HepG2 (cell line): ENCODE results near the gene SEPTIN10. TPM values are rescaled to one million over a fixed set of nuclear protein-coding genes. Genes with fewer than 3 reads are reported as not detected.

Experiments
- ARHGAP35 ChIP-seq: sonication (generic); formaldehyde crosslinking; IDR thresholded peaks from 2 replicates; pipeline ENCODE4 v1.9.0; 2022; ENCODE audit warnings: mild to moderate bottlenecking, inconsistent platforms, moderate library complexity, missing genetic modification reagents, borderline replicate concordance
- ELF1 ChIP-seq: sonication (generic); formaldehyde crosslinking; IDR thresholded peaks from 2 replicates; pipeline ENCODE4 v1.4.0; 2020; ENCODE audit warnings: missing genetic modification reagents
- FOXK1 ChIP-seq: sonication (generic); formaldehyde crosslinking; IDR thresholded peaks from 2 replicates; pipeline ENCODE4 v1.4.0; 2020; ENCODE audit warnings: low read depth, missing genetic modification reagents, borderline replicate concordance
- HES4 ChIP-seq: sonication (generic); formaldehyde crosslinking; IDR thresholded peaks from 2 replicates; pipeline ENCODE4 v1.9.0; 2021; ENCODE audit warnings: mild to moderate bottlenecking, missing genetic modification reagents, borderline replicate concordance
- MED1 ChIP-seq: sonication (generic); formaldehyde crosslinking; IDR thresholded peaks from 2 replicates; pipeline ENCODE4 v1.4.0; 2020; ENCODE audit warnings: missing genetic modification reagents
- SIN3A ChIP-seq: IDR thresholded peaks from 2 replicates; pipeline ENCODE4 v1.6.1; 2011; ENCODE audit warnings: low read depth, mild to moderate bottlenecking, control low read depth, low read length, borderline replicate concordance
- SMAD1 ChIP-seq: sonication (generic); formaldehyde crosslinking; IDR thresholded peaks from 2 replicates; pipeline ENCODE4 v1.4.0; 2020; ENCODE audit warnings: missing genetic modification reagents, low read depth, mild to moderate bottlenecking, borderline replicate concordance
- ZNF138 ChIP-seq: sonication (generic); formaldehyde crosslinking; IDR thresholded peaks from 2 replicates; pipeline ENCODE4 v1.5.0; 2020; ENCODE audit warnings: mild to moderate bottlenecking, low read depth, missing genetic modification reagents
- ZNF788 ChIP-seq: sonication (generic); formaldehyde crosslinking; IDR thresholded peaks from 2 replicates; pipeline ENCODE4 v1.5.0; 2020; ENCODE audit warnings: mild to moderate bottlenecking, missing genetic modification reagents, borderline replicate concordance
- polyA plus RNA-seq, 8 experiments: library from polyadenylated mRNA; depleted of rRNA in 3 of 8; stranded (reverse) in 7 of 8; unstranded in 1 of 8; fragments of >200 nt; fragmentation: Illumina TruSeq in 4 of 8; extraction: Trizol in 4 of 8; gene quantifications; 2 replicates each; pipeline versions ENCODE4 v1.2.1 to v1.2.3, GENCODE V29; 2011 to 2016; ENCODE audit warnings: low read depth in 4 of 8, missing spikeins in 1 of 8, mixed read lengths in 1 of 8; ENCODE audit not compliant: insufficient read depth in 1 of 8
- total RNA-seq, 5 experiments: library from RNA; depleted of rRNA; stranded (reverse); fragments of >200 nt; fragmentation: Illumina TruSeq; extraction: Trizol; gene quantifications; 2 replicates each; pipeline ENCODE4 v1.2.3, GENCODE V29; 2016; ENCODE audit warnings: low read depth in 1 of 5
- TF ChIP-seq, protein P1 (sequence below): sonication (generic); formaldehyde crosslinking; IDR thresholded peaks from 2 replicates; pipeline ENCODE4 v1.4.0; 2020; ENCODE audit warnings: missing genetic modification reagents
- TF ChIP-seq, protein P2 (sequence below): sonication (generic); formaldehyde crosslinking; conservative IDR thresholded peaks from 2 replicates; pipeline ENCODE4 v1.8.0; 2022; ENCODE audit warnings: low read depth, missing genetic modification reagents
- TF ChIP-seq, protein P3 (sequence below): sonication (generic); formaldehyde crosslinking; IDR thresholded peaks from 2 replicates; pipeline ENCODE4 v1.4.0; 2020; ENCODE audit warnings: missing genetic modification reagents, borderline replicate concordance
- TF ChIP-seq, protein P4 (sequence below): sonication (generic); formaldehyde crosslinking; IDR thresholded peaks from 2 replicates; pipeline ENCODE4; 2020; ENCODE audit warnings: missing genetic modification reagents, mild to moderate bottlenecking, borderline replicate concordance
- TF ChIP-seq, protein P5 (sequence below): sonication (generic); formaldehyde crosslinking; conservative IDR thresholded peaks from 2 replicates; pipeline ENCODE4 v1.4.0; 2020; ENCODE audit warnings: missing genetic modification reagents

SEPTIN10 gene
- total and polyA plus RNA-seq, 2 of the 13 experiments (the other 11 are each of a cell fraction or from before 2014, with no cell fraction given): 45.8 to 67.5 TPM

DNA sequence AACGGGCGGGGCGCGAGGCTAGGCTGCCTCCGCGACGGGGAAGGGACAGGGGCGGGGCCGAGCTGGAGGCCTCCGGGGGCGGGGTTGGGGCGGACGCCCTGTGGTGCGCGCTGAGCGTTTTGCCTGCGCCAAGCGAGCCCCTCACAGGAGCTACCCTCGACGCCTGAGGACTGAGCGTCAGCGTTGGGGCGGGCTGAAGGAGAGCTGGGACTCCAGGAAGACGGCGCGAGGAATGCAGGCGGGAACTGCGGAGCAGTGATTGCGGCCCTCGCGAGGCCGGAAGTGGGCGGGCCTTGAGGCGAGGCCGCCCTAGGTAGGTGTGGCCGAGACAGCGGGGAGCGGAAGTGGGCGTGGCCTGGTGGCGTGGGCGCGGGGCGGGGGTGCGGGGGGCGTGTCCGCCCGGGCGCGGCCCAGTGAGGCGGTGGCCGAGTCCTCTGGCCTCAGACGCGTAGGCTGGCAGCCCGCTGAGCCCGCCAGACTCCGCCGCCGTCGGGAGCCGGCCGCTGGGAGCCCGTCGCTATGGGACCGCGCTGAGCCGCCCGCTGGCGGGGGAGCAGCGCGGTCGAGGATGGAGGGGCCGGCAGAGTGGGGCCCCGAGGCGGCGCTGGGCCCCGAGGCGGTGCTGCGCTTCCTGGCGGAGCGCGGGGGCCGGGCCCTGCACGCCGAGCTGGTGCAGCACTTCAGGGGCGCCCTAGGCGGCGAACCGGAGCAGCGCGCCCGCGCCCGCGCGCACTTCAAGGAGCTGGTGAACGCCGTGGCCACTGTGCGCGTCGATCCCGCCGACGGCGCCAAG lies at the start of gene SEPTIN10, which contains the start of gene SOWAHC (continued):
- TF ChIP-seq, protein P1, sequence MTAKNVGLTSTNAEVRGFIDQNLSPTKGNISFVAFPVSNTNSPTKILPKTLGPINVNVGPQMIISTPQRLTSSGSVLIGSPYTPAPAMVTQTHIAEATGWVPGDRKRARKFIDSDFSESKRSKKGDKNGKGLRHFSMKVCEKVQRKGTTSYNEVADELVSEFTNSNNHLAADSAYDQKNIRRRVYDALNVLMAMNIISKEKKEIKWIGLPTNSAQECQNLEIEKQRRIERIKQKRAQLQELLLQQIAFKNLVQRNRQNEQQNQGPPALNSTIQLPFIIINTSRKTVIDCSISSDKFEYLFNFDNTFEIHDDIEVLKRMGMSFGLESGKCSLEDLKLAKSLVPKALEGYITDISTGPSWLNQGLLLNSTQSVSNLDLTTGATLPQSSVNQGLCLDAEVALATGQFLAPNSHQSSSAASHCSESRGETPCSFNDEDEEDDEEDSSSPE: peak; percentile 97
- TF ChIP-seq HES4: peak; percentile 77; the same call in 1 of the 2 replicates
- TF ChIP-seq, protein P2, sequence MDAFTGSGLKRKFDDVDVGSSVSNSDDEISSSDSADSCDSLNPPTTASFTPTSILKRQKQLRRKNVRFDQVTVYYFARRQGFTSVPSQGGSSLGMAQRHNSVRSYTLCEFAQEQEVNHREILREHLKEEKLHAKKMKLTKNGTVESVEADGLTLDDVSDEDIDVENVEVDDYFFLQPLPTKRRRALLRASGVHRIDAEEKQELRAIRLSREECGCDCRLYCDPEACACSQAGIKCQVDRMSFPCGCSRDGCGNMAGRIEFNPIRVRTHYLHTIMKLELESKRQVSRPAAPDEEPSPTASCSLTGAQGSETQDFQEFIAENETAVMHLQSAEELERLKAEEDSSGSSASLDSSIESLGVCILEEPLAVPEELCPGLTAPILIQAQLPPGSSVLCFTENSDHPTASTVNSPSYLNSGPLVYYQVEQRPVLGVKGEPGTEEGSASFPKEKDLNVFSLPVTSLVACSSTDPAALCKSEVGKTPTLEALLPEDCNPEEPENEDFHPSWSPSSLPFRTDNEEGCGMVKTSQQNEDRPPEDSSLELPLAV (CRISPR knock-in tag): no peak
- TF ChIP-seq ZNF138 (CRISPR knock-in tag): peak; percentile 78; the same call in 1 of the 2 replicates
- peak; percentile 57; the same call in 1 of the 2 replicates for TF ChIP-seq SIN3A
- TF ChIP-seq, protein P3, sequence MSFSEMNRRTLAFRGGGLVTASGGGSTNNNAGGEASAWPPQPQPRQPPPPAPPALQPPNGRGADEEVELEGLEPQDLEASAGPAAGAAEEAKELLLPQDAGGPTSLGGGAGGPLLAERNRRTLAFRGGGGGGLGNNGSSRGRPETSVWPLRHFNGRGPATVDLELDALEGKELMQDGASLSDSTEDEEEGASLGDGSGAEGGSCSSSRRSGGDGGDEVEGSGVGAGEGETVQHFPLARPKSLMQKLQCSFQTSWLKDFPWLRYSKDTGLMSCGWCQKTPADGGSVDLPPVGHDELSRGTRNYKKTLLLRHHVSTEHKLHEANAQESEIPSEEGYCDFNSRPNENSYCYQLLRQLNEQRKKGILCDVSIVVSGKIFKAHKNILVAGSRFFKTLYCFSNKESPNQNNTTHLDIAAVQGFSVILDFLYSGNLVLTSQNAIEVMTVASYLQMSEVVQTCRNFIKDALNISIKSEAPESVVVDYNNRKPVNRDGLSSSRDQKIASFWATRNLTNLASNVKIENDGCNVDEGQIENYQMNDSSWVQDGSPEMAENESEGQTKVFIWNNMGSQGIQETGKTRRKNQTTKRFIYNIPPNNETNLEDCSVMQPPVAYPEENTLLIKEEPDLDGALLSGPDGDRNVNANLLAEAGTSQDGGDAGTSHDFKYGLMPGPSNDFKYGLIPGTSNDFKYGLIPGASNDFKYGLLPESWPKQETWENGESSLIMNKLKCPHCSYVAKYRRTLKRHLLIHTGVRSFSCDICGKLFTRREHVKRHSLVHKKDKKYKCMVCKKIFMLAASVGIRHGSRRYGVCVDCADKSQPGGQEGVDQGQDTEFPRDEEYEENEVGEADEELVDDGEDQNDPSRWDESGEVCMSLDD (CRISPR knock-in tag): peak; percentile 69; the same call in 1 of the 2 replicates
- TF ChIP-seq, protein P4, sequence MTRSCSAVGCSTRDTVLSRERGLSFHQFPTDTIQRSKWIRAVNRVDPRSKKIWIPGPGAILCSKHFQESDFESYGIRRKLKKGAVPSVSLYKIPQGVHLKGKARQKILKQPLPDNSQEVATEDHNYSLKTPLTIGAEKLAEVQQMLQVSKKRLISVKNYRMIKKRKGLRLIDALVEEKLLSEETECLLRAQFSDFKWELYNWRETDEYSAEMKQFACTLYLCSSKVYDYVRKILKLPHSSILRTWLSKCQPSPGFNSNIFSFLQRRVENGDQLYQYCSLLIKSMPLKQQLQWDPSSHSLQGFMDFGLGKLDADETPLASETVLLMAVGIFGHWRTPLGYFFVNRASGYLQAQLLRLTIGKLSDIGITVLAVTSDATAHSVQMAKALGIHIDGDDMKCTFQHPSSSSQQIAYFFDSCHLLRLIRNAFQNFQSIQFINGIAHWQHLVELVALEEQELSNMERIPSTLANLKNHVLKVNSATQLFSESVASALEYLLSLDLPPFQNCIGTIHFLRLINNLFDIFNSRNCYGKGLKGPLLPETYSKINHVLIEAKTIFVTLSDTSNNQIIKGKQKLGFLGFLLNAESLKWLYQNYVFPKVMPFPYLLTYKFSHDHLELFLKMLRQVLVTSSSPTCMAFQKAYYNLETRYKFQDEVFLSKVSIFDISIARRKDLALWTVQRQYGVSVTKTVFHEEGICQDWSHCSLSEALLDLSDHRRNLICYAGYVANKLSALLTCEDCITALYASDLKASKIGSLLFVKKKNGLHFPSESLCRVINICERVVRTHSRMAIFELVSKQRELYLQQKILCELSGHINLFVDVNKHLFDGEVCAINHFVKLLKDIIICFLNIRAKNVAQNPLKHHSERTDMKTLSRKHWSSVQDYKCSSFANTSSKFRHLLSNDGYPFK: peak; percentile 40; the same call in 1 of the 2 replicates
- peak; percentile 95 for TF ChIP-seq ELF1 (CRISPR knock-in tag)
- no peak for TF ChIP-seq SMAD1
- TF ChIP-seq ARHGAP35 (CRISPR knock-in tag): peak; percentile 59; the same call in 1 of the 2 replicates
- TF ChIP-seq MED1 (CRISPR knock-in tag): peak; percentile 93
- TF ChIP-seq, protein P5, sequence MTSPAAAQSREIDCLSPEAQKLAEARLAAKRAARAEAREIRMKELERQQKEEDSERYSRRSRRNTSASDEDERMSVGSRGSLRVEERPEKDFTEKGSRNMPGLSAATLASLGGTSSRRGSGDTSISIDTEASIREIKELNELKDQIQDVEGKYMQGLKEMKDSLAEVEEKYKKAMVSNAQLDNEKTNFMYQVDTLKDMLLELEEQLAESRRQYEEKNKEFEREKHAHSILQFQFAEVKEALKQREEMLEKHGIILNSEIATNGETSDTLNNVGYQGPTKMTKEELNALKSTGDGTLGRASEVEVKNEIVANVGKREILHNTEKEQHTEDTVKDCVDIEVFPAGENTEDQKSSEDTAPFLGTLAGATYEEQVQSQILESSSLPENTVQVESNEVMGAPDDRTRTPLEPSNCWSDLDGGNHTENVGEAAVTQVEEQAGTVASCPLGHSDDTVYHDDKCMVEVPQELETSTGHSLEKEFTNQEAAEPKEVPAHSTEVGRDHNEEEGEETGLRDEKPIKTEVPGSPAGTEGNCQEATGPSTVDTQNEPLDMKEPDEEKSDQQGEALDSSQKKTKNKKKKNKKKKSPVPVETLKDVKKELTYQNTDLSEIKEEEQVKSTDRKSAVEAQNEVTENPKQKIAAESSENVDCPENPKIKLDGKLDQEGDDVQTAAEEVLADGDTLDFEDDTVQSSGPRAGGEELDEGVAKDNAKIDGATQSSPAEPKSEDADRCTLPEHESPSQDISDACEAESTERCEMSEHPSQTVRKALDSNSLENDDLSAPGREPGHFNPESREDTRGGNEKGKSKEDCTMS: 0 out of 2 replicates have a peak, but pooled peaks have one; percentile 48
- TF ChIP-seq FOXK1 (CRISPR knock-in tag): peak; percentile 78; the same call in 1 of the 2 replicates
- peak; percentile 91; the same call in 1 of the 2 replicates for TF ChIP-seq ZNF788 (CRISPR knock-in tag)
